Esophagus mucosa (tissue), 1 donor: Measurements from ENCODE around the gene MAPRE2. TPM values are rescaled to one million over a fixed set of nuclear protein-coding genes. Genes with fewer than 3 reads are reported as not detected.

Experiments used
- ATAC-seq: fragments of 200-7000 bp; cut with Tn5 transposase; one replicate; pipeline ENCODE4 v1.9.1; 2020
- total RNA-seq: library from RNA; stranded (reverse); gene quantifications from one replicate; pipeline ENCODE4 v1.2.4, GENCODE V29; 2023
- donor health status: DM: yes; HTN: yes; CAD: no.

The MAPRE2 gene
- total RNA-seq, 1 donor from 2014 or later, result 4.5 TPM

DNA sequence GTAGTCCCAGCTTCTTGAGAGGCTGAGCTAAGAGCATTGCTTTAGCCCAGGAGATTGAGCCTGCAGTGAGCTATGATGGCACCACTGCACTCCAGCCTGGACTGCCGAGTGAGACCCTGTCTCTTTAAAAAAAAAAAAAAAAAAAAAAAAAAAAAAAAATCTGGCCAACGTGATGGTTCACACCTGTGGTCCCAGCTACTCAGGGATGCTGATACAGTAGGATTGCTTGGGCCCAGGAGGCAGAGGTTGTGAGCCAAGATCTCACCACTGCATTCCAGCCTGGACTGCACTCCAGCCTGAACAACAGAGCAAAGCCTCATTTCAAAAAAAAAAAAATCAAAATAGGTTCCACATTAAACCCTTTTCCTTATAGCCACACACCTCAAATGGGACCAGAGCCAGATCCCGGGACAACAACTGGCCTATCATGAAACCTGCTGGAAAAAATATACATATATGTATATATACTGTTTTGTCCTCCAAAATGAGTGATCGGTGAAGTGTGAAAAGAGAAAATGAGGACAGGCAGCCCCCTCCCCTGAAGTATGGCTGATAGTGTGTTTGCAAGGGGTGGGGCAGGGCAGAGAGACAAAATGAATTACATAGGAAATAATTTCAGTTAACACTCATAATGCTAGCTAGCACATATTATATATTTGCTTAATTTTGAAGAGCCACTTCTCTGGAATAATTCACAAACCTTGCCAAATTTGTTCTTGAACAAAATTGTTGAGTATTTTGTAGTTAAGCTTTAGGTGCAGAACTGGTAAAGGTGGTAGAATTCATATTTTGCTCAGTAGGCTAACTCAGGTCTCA, 22.9 kb downstream of the MAPRE2 start:
- no peak for ATAC-seq

DNA sequence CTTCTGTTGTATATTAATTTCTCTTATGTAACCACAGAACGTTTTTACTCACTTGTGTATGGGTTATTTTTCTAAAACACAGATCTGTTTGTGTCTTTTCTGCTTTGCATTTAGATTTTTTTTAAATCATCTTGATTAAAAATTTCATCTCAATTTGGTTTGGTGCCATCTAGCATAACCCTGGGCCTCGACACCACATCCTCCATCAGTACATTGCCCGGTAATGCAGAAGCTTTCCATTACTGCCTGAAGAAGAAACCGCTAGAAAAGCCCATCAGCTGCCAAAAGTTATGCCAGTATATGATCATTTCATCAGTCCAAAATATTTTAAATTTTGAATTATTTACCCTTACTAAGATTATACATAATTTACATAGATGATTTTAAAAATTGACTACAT, 26.2 kb downstream of the MAPRE2 start:
- ATAC-seq, result no peak

DNA sequence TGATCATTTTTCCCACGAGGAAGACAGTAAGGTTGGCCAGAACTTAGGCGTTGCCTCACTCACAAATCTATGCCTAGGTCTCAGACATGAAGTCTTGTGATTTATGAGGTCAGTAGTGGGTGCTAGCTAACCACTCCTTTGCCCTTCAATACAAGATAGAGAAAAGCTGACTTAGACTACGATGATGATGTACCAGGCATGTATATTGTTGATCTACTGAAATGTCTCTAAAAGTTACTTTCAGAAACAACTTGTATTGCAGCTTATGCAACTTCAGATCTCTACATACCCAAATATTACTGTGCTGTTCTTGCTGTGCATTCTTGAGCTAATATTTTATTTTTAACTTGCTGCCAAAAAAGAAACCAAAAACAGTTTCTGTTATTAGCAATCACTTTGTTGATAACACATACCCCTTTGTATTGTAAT, 30.6 kb downstream of the MAPRE2 start:
- no peak for ATAC-seq

DNA sequence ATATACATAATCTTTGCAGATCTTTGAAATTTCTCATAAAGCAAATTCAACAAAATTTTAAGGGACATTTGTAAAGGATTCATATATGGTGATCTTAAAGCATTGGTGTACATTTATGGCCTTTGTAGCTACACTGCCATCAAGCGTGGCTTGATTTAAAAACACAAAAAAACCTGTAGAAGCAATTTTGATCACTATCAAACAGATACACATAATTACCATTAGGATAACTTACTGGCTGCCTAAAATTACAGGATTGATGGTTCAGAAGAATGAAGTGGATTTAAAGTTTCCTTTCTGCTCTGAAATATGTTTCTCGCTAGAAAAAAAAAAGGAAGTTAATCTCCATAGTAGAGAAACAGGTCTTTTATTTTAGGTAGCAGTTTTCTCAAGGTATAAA, 31.4 kb downstream of the MAPRE2 start:
- ATAC-seq, result no peak

DNA sequence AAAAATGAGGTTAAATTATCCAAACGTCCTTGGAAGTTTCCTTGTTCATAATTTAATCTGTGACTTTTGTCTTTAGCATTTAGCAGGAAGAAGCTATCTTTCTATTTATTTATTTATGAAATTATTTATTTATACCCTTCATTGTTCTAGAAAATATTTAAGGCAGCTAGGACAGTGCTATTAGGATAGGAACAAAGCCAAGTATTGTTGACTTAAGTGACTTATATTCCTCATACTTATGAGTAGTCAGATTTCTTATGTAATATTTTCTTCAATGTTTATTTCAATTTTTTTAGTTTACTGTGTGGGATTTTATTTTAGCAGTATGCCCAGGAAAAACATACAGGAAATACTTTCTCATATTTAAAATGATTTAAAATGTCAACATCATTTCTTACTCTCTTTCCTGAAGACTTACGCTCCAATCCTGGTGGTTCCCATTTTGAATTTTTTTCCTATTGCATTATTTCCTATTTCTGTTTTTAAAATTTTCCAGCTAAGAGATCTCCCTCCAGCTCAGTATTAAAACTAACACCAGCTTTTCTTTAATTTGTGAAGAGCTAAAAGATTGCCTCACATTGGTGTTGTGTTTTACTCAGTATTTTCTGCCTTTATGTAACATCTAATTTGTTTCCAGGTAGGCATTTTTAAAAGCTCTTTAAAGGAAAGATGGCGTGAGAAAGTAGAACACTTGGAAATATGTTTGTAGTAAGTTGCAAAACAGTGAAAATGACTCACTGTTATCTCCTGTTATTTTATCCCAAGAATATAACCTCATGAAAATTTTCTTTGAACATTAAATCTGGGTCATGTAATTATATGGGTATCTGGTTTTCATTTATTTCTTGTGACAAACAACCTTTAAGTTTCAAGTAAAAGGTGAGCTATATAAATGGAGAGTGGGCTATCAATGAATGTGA, 32.2 kb downstream of the MAPRE2 start:
- no peak for ATAC-seq

DNA sequence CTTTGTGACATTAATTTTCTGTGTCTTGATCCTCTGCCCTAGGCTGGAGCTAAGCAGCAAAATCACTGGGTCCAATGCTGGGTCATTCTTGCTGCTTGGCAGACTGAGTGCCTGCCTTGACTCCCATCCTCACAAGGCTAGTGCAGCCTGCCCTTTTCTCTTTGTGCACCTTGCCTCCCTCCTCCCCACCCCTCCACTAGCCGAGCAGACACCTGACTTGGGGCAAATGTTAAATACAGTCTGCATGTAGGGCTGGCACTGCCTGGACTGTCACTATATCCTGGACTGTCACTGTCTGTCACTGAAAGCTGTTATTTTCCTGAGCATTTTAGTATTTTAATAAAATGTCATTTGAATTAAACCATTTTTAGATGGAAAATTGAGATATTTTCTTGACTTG, 33.4 kb downstream of the MAPRE2 start:
- ATAC-seq, result no peak

DNA sequence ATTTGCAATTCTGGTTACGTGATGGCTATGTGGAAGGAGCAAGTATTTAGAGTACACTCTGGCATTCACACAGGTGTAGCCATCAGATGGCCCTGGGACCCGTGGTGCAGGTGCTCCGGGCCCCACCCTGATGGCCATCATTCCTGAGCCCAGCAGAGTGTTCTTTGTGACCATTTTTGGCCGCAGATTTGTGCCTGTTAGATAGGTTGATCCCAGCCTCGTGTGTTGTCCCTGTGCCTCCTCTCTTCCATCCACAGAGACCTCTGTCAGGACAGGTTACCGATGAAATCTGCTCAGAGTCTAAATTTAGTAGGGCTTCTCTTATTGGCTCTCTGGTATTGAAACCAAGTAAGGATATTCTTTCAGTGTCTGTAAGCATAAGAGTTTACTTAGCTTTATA, 33.9 kb downstream of the MAPRE2 start:
- ATAC-seq, result no peak

DNA sequence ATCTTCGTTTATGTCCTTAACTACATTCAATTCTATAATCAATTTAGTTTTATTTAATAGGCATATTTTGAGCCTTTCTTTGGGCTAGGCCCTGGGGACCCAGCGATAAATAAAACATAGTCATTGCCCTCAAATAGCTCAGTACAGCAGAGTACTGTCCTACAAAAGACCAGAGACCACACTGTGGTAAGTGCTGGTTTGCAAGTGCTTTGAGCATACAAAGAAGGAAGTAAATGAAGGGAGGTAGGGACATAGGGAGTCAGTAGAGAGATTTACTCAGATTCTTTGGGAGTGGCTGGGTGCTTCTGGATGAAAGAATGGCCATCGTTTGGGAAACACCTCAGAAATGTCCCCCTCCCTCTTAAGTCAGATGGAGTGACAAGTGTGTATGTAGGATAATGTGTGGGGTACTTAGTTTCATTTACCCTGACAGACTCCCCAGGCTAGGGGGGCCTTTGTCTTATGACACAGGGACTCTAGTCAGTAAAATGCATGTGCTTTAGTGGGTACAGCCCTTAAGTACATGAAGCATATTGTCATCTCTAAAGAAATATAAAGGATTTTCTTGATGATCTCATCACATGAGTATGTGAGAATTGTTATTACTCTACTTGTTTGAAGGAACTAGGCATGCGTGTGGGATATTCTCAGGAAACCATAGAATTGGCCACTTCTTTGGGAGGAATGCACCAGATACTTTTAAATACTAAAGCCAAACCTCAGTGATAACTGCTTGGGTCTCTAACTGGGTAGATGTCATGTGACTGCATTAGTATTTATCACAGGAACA, 35.1 kb downstream of the MAPRE2 start:
- ATAC-seq, result no peak

DNA sequence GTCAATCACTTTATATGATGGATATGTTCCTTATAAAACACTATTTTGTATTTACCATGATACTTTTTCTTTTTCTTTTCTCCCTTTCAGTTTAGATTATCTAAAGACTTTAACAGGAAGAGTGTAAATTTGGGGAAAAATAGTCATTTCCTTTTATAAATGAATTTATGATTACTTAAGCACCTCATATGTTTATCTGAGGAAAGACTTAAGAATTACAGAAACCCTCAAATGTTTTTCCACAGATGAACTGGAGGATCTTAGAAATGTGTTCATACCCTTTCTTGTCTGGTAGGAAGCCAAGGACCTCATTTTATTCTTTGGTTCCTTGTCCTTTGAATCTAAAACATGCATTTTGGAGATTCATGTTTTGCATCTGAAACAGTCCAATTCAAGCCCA, 36.7 kb downstream of the MAPRE2 start:
- ATAC-seq, result no peak

DNA sequence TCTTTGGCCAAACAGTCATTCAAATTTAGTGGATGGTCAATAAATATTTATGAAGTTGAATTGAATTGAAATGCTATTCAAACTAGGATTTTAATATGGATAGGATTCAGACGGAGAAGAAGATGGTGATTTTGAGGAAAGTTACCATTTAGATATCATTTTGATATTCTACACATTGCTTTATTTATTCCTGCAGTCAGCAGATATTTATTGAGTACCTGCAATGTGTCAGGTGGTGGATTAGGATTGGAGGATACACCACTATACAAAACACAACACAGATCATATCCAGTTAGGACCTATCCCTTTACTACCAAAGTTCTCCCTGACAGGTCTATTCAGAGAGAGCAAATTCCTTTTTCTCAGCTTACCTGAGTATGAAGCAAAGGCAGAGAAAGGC, 38.8 kb downstream of the MAPRE2 start:
- ATAC-seq, result no peak

DNA sequence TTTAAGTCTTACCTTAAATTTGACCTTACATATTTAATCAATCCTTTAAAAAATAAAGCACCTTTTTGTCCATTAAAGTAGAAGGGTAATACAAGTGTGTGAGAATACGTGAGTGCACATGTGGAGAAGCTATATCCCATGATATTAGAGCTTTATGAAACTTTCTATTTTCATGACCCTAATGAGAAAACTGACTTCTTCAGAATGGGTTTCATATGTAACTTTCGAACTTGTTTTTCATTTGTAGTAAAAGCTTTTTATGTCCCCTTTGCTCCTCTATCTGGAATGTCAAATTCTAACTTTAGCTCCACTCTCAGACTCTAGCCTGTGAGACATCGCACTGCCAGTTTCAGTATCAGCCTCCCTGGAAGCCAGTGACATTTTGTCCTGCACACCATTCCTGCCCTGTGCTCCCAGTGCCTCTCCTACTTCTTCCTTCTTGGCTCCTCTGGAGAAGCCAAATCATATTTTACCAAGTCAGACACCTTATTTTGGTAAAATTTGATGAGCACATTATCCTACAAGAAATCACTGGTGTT, 42.0 kb downstream of the MAPRE2 start:
- ATAC-seq, result no peak

DNA sequence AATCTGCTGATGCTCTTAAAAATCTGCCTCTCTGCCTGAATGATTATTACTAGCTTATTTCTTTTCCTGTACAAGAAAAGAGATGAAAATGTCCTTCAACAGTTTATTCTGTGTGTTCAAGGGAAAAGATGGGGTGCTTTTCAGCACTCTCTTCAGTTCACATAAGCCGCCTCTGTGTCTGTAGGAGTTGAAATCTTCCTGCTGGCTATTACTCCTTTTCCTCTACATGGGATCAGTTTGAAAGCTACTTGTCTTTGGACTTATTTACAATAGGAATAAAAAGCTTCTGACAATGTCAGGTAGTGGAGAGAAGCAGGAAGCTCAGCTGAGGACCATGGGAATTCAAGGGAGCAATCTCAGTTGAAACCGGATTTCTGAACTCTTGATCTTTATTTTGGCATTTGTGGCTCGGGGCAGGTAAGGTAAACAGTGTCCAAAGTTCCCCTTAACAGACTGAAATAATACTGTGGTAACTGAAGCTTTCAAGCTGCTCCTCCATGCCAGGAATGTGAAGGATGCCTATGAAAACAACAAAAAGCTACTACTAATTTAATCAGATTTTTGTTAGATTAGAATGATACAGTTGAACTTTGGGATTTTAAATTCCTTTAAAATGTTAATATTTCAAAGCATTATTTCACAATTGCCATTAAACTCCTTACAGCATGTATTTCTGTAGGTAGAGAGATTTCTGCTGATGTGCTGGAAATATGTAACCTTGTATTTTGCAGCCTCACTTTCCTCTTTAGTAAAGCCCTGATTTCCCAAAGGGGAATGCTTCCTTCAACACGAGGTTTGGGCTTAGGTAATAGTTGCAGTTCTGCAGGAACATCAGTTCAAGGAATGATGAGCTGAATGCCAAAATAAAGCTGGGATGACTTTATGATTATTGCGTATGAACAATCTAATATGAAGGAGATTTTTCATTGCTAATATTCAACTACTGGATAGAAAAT, 43.6 kb downstream of the MAPRE2 start:
- ATAC-seq, result no peak

DNA sequence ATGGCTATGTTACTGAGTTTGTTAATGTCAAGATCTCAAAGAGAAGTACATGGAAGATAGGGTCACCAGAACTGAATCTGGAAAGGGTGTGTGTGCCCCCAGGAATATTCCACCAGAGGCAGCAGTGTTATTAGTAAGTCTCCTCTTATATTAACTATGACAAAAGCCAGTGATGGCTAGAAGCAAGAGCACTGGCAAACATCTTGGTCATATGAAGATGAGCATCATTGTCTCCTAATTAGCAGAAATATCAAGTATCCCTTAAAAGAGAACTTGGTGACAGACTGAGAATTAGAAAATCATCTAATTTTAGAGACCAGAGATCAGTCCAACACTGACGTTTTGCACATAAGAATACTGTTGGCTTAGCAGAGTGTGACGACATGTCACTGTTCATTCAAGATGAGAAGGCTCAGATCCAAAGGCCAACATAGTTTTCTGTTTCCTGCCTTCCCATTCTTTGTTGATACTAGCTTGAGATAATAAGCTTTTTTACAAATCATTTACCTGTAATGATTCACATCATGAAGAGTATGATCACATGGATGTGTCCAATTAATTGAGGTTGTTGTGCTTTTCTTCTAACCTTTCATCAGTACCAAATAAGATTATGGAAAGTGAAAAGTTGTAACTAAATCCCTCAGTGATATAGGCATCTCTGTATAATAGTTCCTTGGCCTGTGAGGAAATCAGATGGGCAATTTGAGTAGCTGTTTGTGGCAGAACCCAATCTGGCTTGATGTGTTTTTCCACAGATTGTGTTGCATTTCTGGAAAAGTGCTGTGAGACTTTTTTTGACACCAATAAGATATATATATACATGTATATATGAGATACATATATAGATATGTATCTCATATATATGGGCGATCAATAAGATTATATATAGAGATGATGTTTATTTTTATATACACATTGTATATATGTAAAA, 44.5 kb downstream of the MAPRE2 start:
- no peak for ATAC-seq

DNA sequence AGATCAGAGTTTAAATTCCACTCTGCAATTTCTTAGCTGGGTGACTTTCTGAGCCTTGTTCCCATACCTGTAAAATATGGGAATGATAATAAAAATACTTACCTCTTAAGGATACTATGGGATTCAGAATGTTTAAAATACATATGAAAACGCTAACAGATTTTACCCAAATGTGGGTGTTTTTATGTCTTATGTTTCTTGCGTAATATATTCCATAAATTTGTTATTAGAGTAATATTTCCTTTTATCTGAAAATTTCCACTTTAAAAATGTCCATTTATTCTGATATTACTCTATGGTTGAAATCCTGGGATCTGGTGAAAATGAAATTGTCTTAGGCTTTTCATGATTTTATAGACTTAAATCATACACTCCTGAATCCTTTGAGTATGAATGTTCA, 45.5 kb downstream of the MAPRE2 start:
- ATAC-seq, result no peak

DNA sequence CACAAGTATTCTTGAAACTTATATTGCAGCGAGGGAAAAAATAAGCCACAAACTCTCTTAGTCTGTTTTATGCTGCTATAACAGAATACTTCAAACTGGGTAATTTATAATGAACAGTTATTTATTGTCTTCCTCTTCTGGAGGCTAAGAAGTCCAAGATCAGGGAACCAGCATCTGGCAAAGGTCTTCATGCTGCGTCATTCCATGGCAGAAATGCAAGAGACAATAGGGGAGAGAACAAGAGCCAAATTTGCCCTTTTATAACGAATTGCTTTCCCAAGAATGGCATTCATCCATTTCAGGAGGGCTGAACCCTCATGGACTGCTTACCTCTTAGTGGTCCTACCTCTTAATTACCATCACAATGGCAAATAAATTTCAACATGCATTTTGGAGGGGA, 46.5 kb downstream of the MAPRE2 start:
- ATAC-seq, result no peak

DNA sequence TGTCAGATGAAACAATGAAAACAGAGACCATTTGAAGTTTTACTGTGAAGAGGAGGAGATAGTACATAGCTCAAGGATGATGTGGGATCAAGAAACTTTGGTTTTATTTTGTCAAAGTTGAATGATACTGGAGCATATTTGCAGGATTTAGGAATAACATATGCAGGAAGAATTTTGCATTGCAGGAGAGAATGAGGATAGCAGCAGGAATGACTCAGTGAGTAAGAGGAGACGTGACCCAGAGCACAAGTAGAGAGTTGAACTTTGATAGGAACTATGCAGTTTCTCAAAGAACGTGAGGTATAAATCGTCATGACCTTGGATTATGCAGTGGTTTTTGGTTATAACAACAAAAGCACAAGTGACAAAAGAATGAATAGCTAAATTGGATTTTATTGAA, 47.7 kb downstream of the MAPRE2 start:
- ATAC-seq, result no peak

DNA sequence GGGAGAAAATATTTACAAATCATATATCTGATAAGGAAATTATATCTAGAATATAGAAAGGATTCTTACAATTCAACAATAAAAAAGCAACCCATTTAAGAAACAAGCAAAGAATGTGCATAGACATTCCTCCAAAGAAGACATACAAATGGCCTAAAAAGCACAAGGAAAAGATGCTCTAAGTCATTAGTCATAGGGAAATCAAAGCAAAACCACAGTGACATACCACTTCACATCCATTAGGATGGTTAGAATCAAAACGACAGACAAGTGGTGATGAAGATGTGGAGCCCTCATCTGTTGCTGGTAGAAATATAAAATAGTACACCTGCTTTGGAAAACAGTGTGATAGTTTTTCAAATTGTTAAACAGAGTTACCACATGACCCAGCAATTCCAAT, 48.2 kb downstream of the MAPRE2 start:
- ATAC-seq, result no peak

DNA sequence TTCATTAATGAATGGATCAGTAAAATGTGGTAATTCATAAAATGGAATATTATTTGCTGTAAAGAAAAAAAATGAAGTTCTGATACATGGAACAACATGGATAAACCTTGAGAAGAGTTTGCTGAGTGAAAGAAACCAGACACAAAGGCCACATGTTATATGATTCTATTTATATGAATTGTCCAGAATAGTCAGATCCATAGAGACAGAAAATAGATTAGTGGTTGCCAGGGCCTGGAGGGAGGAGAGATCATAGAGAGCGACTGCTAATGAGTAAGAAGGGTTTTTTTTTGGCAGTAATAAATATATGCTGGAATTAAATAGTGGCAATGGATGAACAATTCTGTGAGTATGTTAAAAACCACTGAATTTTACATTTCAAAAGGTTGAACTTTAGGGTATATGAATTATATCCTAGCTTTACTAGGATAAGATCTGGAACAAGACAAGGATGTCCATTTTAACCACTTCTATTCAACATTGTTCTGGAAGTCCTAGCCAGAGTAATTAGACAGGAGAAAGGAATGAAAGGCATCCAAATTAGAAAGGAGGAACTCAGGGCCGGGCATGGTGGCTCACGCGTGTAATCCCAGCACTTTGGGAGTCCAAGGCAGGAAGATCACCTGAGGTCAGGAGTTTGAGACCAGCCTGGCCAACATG, 48.8 kb downstream of the MAPRE2 start:
- ATAC-seq, result no peak

DNA sequence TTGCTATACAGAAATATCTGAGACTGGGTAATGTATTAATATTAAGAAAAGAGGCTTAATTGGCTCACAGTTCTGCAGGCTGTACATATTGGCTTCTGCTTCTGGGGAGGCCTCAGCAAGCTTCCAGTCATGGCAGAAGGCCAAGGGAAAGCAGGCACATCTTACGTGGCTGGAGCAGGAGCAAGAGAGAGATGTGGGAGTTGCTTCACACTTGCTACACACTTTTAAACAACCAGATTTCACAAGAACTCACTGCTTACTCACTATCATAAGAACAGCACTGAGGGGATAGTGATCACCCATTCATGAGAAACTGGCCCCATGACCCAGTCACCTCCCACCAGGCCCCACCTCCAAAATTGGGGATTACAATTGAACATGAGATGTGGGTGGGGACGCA, 50.6 kb downstream of the MAPRE2 start:
- no peak for ATAC-seq
